GM18858 (cell line): ENCODE data around the gene KCNN3.

Experiments used
- ATAC-seq: cut with Tn5 transposase; IDR thresholded peaks from one replicate; pipeline ENCODE4 v1.9.1; 2021; ENCODE audit not compliant: unreplicated experiment

KCNN3 gene

GRCh38 chr1:154880671-154881070 lies 10.6 kb upstream of the KCNN3 start:
- no peak for ATAC-seq

- no peak for ATAC-seq
Observed at GRCh38 chr1:154879038-154879421, 8.9 kb upstream of the KCNN3 start.

DNA sequence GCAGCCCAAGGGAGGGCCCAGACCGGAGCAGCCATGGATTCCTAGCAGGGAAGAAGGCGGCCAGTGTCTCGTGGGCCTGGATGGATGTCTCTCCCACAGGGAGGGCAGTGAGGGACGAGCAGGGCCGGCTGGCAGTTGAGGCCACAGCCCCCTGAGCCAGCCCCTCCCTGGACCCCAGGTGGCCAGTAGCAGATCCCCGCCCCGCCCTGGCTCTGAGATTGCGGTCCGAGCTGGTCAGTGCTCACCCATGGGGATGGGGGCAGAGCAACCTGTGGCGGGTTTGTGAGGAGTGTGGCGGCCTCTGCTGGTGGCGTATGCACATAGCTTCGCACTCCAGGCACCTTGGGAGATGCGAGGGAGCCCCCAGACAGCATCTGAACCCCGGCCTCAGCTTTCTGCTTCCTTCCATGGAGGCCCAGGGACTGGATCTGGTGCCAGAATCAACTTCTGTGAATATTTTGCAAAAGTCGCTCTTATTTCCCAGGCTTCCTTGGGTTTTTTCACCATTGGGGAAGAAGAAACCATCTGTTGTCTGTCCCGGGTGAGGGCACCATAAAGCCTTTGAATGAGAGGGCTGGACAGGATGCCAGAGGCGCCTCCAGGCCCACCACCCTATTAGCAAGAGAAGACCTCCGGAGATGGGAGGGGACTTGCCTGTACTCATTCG lies 8.4 kb upstream of the KCNN3 start:
- ATAC-seq = no peak

GRCh38 chr1:154877370-154877974 lies 7.4 kb upstream of the KCNN3 start:
- no peak for ATAC-seq

DNA sequence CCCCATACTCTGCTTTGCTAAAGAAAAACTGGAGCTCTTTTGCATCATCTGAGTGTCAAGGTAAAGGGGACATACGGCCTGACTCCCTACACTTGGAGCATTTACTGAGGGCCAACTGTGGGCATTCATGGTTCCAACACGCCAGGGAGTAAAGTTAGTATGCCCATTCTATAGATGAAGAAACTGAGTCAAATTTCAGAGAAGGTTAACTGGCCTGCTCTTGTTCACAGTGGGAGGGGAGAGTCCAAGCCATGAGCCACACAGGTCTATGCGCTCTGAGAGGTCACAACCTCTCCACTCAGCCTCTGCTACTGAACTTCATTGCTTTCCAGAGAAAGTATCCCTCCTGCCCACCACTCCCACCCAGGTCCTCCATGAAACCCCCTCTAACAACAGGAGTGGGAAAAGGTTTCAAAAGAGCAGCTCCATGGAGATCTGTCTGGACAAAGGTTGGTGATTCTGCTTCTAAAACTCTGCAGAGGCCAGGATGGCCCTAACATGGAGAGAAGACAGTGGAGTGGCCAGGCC lies 6.8 kb upstream of the KCNN3 start:
- ATAC-seq = no peak

DNA sequence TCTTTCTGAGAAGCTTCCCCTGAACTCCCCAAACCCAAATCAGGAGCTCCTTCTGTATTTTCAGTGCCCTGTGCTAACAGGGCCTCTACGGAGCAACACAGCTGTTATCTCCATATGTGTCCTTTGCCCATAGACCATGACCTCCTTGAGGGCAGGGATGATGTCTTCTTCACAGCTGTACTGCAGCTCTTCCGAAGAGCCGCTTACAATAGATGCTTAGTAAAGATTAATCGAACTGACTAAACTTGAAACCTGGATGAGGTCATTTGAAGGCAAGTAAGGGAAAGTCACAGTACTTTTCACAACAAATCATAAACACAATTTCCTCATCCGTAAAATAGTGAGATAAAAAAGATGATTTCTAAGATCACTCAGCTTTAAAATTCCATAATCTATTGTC lies 4.4 kb upstream of the KCNN3 start:
- no peak for ATAC-seq

DNA sequence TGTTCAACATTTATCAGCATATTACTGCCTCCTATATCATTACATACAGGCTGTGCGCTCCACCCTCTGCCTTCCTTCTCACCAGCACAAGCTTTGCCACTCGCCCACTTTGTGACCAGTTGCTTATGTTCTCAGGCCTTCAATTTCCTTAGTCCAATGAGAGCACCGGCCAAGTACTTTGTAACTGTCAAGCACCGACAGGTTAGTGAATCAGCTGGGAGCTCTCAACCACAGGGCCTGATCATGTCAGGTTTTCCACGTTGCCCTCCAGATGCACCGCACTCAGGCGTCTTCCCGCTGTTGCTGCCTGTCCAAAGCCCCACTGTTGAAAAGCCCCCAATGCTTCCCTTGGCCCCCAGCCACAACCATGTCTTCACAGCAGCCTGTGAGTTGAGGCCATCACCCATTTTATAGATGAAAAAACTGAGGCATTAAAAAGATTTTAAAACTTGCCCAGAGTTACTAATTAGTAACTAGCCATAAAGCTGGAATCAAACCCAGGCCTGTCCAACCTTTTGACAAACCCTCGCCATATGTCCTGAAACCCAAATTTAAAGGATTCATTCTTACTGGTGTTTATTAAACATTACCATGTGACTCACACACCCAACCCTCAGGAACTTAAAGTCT lies 3.4 kb upstream of the KCNN3 start:
- no peak for ATAC-seq

DNA sequence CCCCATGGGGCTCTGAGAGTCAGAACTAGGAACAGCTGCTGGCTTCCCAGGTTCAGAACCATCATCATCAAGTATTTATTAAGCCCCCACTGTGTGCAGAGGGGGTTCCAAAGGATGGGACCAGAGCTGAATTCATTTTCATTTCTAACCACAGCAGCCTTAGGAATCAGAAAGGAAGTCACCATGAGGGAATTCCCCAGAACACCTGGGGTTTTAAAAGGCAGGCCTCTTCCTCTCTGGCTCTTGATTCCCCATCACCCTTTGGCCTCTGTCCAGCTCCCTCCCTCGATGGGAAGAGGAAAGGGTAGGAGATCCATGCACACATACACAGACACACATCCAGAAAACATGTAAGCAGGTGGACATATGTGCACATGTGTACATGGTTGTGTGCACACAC lies 1.3 kb upstream of the KCNN3 start:
- no peak for ATAC-seq

DNA sequence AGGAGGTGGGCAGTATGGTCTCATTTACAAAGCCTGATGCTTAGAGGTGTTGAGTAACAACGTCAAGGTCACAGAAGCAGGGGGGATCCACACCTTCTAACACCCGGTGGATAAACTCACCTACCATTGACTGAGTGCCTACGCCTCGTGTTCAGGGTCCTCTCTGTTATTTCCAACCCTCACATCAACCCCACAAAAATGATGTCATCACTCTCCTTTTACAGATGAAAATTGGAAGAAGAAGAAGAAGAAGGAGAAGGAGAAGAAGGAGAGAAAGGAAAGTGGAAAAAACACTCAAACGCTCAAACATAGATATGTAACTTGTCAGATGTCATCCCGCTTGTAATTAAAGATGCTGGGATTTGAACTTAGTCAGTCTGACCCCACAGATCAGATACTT lies 653 bp upstream of the KCNN3 start:
- ATAC-seq = no peak

GRCh38 chr1:154869351-154870114 lies 548 bp downstream of the KCNN3 start:
- no peak for ATAC-seq

GRCh38 chr1:154867841-154868605 lies 2.1 kb downstream of the KCNN3 start:
- ATAC-seq = no peak

GRCh38 chr1:154867064-154867825 lies 2.8 kb downstream of the KCNN3 start:
- ATAC-seq = no peak

DNA sequence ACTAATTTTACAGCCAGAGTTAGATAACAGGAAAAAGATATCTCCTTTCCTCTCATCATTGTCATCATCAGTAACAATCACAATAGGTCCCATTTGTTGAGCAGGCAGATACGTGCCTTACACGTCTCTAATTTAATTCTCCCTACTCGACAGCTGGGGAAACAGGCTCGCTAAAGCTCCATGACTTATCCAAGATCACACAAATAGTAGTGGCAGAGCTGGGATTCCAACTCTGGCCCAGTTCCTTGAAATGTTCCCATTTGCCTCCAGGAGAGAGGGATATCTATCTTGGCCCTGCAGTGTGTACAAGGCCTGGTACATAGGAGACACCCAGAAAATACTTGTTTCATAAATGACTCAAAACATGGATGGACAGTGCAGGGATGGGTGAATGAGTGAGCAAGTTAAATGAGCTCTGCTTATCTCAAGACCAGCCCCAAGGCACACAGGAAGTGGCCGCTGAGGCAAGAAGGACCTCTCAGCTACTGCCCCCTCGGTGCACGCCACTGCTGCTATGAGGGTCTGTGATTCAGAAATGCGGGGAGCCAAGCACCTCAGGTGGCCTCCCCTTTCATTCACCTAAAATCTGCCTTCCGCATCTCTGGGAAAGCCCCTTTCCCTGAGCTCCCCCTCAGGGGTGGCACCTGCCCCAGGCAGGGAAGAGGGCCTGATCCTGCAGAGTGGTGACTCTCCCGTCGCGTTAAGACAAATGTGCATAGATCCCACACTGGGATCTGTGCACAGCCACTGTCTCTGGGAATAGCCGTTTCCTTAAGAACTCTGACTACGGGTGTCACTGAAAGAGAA lies 3.6 kb downstream of the KCNN3 start:
- no peak for ATAC-seq

DNA sequence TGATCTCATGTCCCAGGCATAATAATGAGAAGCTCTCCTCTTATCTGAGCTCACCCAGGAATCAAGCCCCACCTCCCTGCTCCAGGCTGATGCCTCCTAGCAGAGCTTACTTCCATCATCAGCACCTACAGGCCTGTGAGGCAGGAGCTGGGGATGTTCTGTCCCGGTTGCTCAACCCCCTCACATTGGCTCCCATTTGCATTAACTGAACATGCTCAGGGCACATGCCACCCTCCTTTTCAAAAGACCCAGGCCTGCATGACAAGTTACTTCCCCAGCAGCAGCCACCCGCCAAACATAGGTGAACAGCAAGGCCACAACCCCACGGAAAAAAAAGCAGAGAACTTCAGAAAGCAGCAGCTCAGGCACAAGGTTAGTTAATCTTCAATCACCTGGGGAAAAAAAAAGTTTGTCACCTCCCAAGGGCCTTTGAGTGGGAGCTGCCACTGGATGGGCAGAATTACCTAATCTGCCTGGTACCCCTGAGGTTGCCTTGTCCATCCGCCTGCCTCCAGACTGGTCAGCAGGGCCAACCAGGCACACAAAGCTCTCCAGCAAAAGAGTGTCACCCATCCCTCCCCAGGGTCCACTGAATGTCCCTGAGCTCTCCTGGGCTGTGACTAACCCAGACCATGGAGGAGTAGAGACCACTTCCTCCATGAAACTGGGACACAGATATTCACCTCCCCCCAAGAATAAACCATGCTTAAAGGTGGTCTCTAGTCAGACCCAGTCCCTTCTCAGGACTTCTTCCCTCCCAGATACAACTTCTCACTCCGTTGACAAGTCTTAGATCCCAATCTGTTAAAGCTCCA lies 4.4 kb downstream of the KCNN3 start:
- no peak for ATAC-seq

DNA sequence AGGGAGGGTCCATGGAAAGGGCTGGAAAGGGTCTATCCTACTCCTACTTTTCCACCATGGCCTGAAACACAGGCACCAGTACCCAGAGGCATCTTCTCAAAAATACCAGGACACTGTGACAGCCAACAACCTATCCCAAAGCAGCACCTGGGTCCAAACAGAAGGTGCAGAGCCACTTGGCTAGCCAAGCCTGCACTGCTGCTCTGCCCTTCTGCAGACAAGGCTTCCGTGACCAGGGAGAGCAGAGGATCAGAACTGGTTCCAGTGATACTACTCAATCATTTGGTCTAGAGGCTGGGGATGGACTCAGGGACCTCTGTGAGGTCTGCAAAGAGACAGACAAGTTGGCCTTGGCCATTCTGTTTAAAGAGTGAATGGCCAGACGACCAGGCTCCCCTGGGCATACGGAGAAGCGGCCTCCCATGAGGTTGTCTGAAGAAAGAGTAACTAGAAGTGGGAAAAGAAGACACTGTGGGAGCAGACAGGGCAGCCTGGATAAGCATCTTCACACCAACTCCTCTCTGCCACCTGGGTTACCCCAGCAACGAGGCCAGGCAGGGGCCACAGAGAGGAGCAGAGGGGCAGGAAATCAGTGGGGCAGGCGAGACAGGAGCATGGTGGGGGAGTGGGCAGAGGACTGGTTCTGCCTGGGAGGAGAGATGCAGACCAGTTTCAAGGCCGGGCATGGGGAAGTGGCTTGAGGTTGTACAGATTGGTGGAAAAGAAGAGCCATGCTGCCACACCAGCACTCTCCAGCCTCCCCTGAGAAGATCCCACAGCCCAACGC lies 5.7 kb downstream of the KCNN3 start:
- ATAC-seq = no peak

DNA sequence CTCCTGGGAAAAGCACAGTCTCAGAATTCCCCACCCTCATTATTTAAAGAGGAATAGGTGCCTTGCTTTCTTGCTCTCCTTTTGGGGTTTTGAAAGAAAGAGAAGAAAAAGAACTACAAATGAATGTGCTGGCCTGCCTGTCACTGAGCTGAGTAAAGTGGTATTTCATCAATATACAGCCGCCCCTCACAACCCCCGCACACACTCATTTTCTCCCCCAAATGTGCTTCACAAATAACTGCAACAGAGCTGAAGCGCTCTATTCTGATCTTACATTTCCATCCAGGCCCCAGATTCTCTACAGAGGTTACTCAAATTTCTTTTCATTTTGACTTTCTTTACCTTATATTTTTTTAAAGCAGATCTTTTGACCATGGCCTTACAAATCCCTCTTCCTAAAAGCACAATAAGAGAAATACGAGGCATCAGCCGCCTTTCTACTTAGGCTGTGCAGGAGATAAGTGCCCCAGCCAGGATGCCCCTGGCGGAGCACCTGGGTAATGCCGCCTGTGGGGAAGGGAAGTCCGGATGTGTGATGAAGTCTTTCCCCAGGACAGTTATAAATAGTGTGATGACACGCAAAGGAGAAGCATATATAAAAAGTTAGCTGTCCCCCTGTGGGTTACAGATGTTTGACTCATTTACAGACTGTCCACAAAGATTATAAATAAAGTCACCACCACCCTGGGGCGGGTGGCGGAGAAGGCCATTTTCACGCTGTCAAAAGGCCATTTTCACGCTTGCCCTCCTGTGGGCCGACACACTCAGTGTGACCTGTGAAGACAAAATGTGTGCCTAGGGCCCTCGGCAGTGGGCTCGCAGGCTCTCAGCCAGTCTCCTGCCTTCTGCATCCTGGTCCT lies 6.5 kb downstream of the KCNN3 start:
- no peak for ATAC-seq

GRCh38 chr1:154862907-154863306 lies 7.2 kb downstream of the KCNN3 start:
- ATAC-seq = no peak
